Kidney (tissue), 14 donors: Measurements from ENCODE around the gene THSD4. TPM values are rescaled to one million over a fixed set of nuclear protein-coding genes. Genes with fewer than 3 reads are reported as not detected.

Source experiments
- DNase-seq, 5 donors: peaks; one replicate each; pipeline ENCODE4 v3.0.0-alpha.2; 2013 to 2020
- FAIRE-seq: peaks from 2 replicates; lab custom pipeline; 2012; peaks lifted over from hg19 to GRCh38; lab: Jason Lieb, UNC
- H3K27ac ChIP-seq, 2 donors: one replicate each; pipeline ENCODE4 v1.7.0; 2013; ENCODE audit warnings: low read depth in 2 of 2, low read length in 2 of 2, inconsistent platforms in 1 of 2
- H3K27me3 ChIP-seq: one replicate; pipeline ENCODE4 v1.7.1; 2013; ENCODE audit warnings: low read length, inconsistent platforms; ENCODE audit not compliant: control insufficient read depth, insufficient read depth
- H3K36me3 ChIP-seq, 3 donors: one replicate each; pipeline versions ENCODE4 v1.7.0 to v1.7.1; 2013; ENCODE audit warnings: low read length in 3 of 3, control low read depth in 1 of 3, inconsistent platforms in 1 of 3; ENCODE audit not compliant: insufficient read depth in 3 of 3, control insufficient read depth in 2 of 3
- H3K4me1 ChIP-seq, 3 donors: one replicate each; pipeline versions ENCODE4 v1.7.0 to v1.7.1; 2013; ENCODE audit warnings: low read length in 3 of 3, inconsistent platforms in 1 of 3, low read depth in 1 of 3; ENCODE audit not compliant: control insufficient read depth in 2 of 3, insufficient read depth in 2 of 3
- H3K4me3 ChIP-seq, 3 donors: one replicate each; pipeline versions ENCODE4 v1.7.0 to v1.8.1; 2013; ENCODE audit warnings: low read length in 3 of 3, control low read depth in 1 of 3, inconsistent platforms in 1 of 3
- H3K9ac ChIP-seq, 3 donors: one replicate each; pipeline versions ENCODE4 v1.7.0 to v1.7.1; 2013; ENCODE audit warnings: low read length in 3 of 3, control low read depth in 1 of 3, inconsistent platforms in 1 of 3
- H3K9me3 ChIP-seq, 3 donors: one replicate each; pipeline versions ENCODE4 v1.7.0 to v1.7.1; 2013; ENCODE audit warnings: low read length in 3 of 3, control low read depth in 1 of 3, inconsistent platforms in 1 of 3; ENCODE audit not compliant: control insufficient read depth in 2 of 3, insufficient read depth in 1 of 3
- intact Hi-C: fragments of 100-400 bp; cut with DNase I; formaldehyde crosslinking; loops from one replicate; pipeline ENCODE4 v1.11.1; 2022
- polyA plus RNA-seq: library from polyadenylated mRNA; stranded (reverse); fragments of 350-450 nt; fragmentation: Illumina TruSeq; extraction: RNeasy Lipid Tissue Mini Kit (QIAGEN cat#74804); gene quantifications from one replicate; pipeline ENCODE4 v1.2.3, GENCODE V29; 2014; ENCODE audit warnings: low read depth, low replicate concordance; ENCODE audit not compliant: insufficient read depth
- total RNA-seq: library from RNA; stranded (reverse); fragmentation: NEBNext Ultra II Directional; extraction: Animal tissue kit (Norgen Biotek cat#: 25700); gene quantifications from one replicate; pipeline ENCODE4 v1.2.1, GENCODE V29; 2021
- TF ChIP-seq, protein P1 (sequence below): IDR thresholded peaks from 3 replicates; pipeline ENCODE4 v1.5.1; 2012; ENCODE audit warnings: mild to moderate bottlenecking, moderate library complexity, borderline replicate concordance; ENCODE audit not compliant: insufficient read depth; ENCODE audit errors: extremely low read depth
- donor health status: control.
- donor health status: control.
- donor health status: control.
- donor health status: control.
- donor health status: control.
- donor health status: DM: yes; HTN: yes; CAD: no.
- donor health status: Normal renal cell carcinoma (clear cell type).

Gene THSD4
- total and polyA plus RNA-seq, 2 donors from 2014 or later = 9.4 to 36.3 TPM

DNA sequence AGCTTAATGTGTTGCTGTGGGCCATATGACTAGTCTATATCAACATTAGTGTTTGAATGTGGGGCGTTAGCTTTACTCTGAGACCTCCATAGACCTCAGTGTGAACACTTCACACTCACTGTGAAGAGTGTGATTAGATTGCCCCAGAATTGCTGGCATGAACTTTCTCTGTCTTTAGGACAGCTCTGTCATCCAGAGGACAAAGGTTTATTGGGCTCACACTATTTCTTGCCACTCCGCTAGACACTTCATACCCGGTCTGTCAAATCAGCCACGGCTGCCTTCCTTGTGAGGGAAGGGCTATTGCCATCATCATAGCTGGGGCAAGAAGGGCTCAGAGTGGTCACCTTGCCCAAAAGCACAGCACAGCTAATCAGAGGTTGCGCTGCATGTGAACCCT lies 378.3 kb downstream of the THSD4 start:
- Histone ChIP-seq H3K27me3 (no peaks in the 10 kb centered on the region), H3K9ac (no peak overlapping the region), H3K36me3 (no peaks in the 10 kb centered on the region), H3K4me1 (peaks cover 0 to 2% (median 0%) of the 10 kb centered on the region in 3 donors), H3K9me3 (no peaks in the 10 kb centered on the region), H3K4me3 (no peak overlapping the region), H3K27ac (no peak overlapping the region)
- TF ChIP-seq, protein P1, sequence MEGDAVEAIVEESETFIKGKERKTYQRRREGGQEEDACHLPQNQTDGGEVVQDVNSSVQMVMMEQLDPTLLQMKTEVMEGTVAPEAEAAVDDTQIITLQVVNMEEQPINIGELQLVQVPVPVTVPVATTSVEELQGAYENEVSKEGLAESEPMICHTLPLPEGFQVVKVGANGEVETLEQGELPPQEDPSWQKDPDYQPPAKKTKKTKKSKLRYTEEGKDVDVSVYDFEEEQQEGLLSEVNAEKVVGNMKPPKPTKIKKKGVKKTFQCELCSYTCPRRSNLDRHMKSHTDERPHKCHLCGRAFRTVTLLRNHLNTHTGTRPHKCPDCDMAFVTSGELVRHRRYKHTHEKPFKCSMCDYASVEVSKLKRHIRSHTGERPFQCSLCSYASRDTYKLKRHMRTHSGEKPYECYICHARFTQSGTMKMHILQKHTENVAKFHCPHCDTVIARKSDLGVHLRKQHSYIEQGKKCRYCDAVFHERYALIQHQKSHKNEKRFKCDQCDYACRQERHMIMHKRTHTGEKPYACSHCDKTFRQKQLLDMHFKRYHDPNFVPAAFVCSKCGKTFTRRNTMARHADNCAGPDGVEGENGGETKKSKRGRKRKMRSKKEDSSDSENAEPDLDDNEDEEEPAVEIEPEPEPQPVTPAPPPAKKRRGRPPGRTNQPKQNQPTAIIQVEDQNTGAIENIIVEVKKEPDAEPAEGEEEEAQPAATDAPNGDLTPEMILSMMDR = no peak
- DNase-seq (no peak), FAIRE-seq (no peak)
- intact Hi-C loops = no loop called here

DNA sequence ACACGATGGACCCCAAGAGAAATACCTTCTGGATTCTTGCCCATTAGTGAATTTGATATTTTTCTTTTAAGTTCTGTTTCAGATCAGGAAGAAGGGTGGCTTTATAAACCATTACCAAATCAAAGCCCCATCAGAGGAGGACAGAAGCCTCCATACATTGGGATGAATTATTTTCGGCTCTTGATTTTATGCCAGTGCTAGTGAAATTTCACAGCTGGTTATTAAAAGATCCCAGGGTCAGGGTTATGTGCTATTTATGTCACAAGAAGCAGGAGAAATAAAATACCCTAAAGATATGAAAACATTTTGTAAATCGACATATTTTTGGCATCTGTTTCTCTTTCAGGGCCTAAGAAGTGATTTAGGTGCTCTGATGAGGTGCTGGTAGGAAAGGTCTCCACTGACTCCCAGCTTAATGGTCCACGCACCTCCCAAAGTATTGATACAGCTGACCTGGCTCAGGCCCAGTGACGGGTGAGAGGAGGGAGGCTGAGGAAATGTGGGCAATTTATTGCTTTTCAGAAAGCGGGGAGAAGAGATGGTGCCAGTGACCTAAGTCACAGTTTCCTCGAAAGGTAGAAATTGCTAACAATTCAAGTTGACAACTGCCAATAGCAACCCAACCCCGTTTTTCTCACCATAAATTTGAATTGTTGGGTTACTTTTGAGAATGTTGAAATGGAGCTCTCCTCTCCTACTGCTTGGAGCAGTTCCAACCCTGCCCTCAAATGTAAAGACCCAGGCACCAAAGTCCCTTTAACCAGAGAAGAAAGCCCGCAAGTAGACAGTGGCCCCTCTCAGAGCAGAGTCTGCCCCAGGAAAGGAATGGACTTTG lies 379.5 kb downstream of the THSD4 start:
- H3K9ac ChIP-seq = no peak overlapping the region
- TF ChIP-seq, protein P1 = no peak
- no peak overlapping the region for H3K4me3 ChIP-seq
- DNase-seq (peak in 2 of 5 donors; percentile 43 to 48), FAIRE-seq (no peak)
- H3K27me3 ChIP-seq = no peaks in the 10 kb centered on the region
- intact Hi-C loops = no loop called here
- H3K4me1 ChIP-seq = peaks cover 0 to 2% (median 0%) of the 10 kb centered on the region in 3 donors
- H3K27ac ChIP-seq = no peak overlapping the region
- H3K36me3 ChIP-seq = no peaks in the 10 kb centered on the region
- H3K9me3 ChIP-seq = no peaks in the 10 kb centered on the region

DNA sequence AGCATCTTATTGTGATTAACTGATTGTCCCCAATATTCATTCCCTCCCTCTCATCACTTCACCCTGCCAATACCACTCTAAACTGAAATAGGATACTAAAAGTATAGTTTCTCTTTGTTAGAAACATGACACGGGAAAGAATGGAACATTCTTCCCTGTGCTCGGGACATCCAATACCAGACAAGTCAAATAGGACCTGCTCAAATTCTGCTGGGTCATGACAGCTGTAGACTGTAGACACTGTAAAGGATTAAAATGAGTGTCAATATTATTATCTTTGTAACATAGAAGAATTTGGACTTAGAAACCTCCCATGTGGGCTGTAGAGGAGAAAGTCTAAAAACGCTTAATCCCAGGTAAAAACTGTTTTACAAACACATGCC lies 380.1 kb downstream of the THSD4 start:
- intact Hi-C loops = no loop called here

More for the DNA sequence above, 380.1 kb downstream of the THSD4 start:
- no peaks in the 10 kb centered on the region for H3K36me3 ChIP-seq
- DNase-seq (no peak), FAIRE-seq (no peak)
- no peak overlapping the region for H3K9ac ChIP-seq
- no peak overlapping the region for H3K27ac ChIP-seq
- no peaks in the 10 kb centered on the region for H3K27me3 ChIP-seq
- H3K9me3 ChIP-seq = peaks cover 0 to under 1% (median 0%) of the 10 kb centered on the region in 3 donors
- peaks cover 0 to 2% (median 0%) of the 10 kb centered on the region in 3 donors for H3K4me1 ChIP-seq
- no peak overlapping the region for H3K4me3 ChIP-seq
- TF ChIP-seq, protein P1 = no peak
